ENCODE measurements around the gene DLG1.

DNA sequence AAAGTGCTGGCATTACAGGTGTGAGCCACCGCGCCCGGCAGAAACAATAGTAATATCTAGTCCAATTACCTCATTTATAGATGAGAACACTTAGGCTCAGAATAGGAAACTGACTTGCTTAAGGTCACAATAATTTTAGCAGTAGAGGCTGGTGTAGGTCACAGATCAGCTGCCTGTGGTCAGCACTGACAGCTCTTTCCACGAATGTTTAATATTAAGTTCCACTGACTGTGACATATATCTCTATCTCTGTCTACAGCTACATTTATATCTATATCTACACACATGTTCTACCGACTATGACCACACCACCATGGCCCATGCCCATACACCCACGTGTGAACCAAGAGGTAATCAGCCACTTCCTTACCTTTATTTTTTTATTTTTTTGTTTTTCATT is 40.2 kb upstream of the DLG1 start:
- TF ChIP-seq, protein P1, sequence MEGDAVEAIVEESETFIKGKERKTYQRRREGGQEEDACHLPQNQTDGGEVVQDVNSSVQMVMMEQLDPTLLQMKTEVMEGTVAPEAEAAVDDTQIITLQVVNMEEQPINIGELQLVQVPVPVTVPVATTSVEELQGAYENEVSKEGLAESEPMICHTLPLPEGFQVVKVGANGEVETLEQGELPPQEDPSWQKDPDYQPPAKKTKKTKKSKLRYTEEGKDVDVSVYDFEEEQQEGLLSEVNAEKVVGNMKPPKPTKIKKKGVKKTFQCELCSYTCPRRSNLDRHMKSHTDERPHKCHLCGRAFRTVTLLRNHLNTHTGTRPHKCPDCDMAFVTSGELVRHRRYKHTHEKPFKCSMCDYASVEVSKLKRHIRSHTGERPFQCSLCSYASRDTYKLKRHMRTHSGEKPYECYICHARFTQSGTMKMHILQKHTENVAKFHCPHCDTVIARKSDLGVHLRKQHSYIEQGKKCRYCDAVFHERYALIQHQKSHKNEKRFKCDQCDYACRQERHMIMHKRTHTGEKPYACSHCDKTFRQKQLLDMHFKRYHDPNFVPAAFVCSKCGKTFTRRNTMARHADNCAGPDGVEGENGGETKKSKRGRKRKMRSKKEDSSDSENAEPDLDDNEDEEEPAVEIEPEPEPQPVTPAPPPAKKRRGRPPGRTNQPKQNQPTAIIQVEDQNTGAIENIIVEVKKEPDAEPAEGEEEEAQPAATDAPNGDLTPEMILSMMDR (conservative IDR thresholded peaks at IDR 0.05; ENCODE audit: low read depth, low read length): no peak
- no peak for TF ChIP-seq EZH2 (IDR thresholded peaks at IDR 0.05; ENCODE audit: borderline replicate concordance, low read depth, low read length, poor library complexity, severe bottlenecking)
